Stimulated activated CD4-positive, alpha-beta T cell treated with anti-CD3 and anti-CD28 coated beads, Interleukin-2, amount 100 ng/mL, for 48 hours (primary cell): ENCODE measurements around the gene GCNA.
"Not testable (repeated sequence)": the region's sequence is repeated elsewhere in the genome, so short reads cannot be mapped to it uniquely, and the experiment has no call there.

Experiments used
- DNase-seq, 2 donors: peaks; one replicate each; pipeline ENCODE4 v3.0.0-alpha.2; 2020

GCNA gene

DNA sequence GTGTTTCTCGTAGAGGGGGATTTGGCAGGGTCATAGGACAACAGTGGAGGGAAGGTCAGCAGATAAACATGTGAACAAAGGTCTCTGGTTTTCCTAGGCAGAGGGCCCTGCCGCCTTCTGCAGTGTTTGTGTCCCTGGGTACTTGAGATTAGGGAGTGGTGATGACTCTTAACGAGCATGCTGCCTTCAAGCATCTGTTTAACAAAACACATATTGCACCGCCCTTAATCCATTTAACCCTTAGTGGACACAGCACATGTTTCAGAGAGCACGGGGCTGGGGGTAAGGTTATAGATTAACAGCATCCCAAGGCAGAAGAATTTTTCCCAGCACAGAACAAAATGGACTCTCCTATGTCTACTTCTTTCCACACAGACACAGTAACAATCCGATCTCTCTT, 66.2 kb downstream of the GCNA start:
- not testable (repeated sequence) for DNase-seq

DNA sequence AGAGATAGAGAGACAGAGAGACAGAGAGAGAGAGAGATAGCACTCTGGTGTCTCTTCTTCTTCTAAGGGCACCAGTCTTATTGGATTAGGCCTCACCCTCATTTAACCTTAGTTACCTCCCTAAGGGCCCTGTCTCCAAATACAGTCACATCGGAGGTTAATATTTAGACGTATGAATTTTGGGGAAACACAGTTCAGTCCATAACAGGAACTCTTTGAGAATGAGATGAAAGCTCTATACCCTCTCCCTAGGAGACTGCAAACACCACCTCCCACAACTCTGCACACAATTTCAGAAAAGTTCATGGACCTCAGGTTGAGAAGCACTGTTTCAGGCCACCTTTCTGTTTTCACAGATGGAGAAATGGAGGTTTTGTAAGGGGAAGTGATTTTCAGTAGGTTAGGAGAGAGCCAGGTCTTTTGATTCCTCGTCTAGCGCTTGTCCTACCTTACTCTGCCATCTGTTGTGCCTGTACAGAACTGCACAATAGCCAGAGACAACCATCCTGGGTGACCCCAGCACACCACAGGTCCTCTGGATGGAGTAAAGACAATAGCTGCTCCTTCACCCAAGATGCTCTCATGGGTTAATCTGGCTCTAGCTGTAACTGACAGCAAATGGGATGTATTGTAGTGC, 72.2 kb downstream of the GCNA start:
- DNase-seq, result no peak

DNA sequence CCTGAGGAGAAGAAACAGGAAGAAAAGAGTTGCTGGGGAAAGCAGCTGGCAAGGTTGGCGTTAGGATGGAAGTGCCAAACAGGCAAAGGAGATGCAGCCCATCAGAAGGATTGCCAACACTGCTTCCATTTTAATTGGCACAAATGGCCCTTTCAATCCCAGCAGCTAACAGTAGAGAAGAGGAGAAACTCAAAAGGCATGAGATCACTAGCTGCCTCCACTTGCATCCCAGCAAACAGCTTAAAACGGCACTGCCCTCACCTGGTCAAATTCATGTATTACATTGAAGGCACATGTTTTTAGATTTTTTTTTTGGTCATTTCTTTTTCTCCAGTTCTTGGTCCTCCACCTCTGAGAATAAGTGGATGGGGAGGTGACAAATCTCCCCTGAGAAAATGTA, 74.2 kb downstream of the GCNA start:
- DNase-seq, result peak; percentile 47 to 56

DNA sequence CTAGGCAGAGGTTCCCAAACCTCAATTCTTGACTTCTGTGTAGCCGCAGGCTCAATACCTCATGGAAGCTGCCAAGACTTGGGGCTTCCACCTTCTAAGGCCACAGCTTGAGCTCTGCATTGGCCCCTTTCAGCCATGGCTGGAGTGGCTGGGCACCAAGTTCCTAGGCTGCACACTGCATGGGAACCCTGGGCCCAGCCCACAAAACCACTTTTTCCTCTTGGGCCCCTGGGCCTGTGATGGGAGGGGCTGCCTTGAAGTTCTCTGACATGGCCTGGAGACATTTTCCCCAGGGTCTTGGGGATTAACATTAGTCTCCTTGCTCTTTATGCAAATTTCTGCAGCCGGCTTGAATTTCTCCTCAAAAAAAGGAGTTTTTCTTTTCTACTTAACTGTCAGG, 75.1 kb downstream of the GCNA start:
- DNase-seq, result no peak

DNA sequence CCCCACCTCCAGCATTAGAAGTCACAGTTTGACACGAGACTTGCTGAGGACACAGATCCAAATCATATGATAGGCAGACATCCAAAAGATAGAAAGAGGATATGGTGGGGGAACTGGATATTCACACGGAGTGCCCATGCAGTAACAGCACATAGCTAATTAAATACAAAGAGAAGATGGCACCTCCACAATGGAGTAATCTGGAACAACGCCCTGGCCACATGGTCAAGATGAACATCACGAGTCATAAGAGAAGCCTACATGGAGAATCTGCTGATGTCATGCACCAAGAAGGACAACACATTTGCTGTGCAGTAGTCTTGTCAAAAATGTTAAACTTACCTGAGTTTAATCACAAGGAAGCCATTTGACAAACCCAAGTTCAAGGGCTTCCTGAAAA, 79.0 kb downstream of the GCNA start:
- no peak for DNase-seq

DNA sequence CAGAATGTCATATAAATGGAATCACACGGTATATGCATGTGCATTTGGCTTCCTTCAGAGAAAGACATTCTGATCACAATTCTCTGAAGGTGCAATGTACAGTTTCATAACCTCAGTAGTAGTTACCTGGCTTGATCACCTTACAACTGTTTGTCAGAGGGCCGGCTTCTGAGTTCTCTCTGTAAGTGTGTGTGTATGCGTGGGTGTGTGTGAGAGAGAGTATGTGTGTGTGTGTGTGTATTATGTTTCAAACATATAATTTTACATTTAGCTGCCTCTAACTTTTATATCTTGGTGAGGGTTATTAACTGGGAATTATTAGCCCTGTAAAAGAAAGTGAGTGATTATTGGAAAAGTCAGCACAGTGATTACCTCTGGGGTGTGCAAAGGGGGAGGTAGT, 81.1 kb downstream of the GCNA start:
- no peak for DNase-seq

DNA sequence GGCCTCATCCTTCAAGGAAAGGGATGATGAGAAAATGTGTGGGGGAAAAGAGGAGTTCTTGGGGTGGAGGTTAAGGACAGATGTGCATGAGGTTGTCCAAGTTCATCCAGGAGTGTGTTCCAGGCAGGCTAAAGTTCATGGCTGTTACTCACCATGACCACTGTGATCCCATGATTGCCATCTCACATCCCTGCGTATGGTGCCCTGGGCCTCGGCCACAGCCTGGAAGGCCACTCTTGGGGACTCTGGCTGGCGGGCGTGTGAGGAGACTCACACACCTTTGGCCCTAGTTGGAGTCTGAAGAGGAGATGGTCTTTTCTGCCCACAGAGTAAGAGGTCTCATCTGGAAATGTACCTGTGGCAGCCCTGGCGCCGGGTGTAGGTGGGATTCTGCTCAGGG, 81.7 kb downstream of the GCNA start:
- DNase-seq, result no peak

DNA sequence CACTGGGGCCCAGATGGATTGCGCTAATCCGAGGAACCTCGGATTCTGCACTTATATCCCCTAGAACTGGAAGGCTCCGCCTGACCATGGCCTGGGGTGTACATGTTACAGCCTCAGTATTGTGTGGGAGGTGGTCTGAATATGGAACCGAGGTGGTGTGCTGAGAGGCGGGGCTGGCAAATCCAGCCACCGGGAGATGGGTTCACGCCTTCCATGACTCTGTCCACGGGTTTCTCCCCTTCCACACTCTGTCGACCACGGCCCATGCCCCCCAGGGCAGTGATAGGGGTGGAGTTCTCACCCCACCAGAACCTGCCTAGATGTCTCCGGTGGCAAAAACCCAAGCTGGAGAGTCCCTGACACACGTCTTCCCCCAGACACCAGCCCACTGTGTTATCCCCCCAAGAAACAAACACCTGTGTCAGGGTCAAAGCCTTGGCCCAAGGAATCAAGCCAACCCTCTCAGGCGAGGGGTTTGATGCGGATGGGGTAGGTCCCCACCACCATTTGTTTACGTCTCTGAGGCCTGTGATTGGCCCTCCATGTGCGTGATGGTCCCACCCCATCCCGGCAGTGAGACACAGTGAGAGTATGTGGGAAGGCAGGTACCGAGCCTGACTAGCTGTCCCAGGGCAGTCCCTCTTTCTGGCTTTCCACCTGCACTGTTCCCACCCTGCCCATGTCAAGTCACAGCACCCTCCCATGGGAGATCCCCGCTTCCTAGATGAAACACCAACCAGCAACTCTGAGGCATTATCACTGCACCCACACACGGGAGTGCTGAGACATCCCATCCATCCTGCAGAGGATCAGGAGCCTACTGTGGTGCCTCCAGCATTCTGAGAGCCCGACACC, 82.6 kb downstream of the GCNA start:
- DNase-seq, result no peak

DNA sequence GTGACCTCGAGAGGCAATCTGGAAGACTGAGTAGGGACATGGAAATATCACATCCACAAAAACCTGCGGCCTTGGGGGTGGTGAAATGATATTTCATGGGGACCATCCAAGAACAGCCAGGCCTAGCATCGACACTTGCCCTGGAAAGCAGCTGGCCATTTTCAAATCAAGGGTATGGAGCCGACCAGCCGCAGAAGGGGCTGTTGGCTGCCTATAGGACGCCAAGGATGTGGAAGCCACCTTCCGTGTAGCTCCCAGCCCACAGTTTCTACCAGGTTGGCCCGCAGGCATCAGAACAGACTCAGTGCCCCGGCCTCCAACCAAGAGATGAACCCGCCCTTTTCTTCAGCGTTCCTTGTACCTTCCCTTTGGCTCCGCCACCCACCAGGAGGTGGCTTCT, 83.7 kb downstream of the GCNA start:
- no peak for DNase-seq

DNA sequence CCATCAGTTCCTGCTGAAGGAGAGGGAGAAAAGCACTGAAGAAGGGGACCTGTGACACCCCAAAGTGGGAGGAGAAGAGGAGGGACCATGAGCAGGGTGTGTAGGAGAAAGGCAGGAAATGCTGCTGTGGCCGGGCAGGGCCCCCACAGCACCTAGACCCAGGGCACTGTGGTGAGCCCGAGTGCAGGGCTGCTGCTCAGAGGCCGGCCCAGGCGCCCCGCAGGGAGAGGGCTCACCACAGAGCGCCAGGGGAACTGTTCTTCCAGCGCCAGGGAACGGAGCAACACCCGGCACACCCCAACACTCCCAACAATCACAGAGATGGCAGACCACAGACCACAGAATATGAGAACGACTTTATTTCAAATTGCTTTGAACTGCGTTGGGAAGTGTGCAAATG, 84.4 kb downstream of the GCNA start:
- DNase-seq, result not testable (repeated sequence)
